Glutamatergic neuron (in vitro differentiated cells): ENCODE data around the gene COG2. TPM values are rescaled to one million over a fixed set of nuclear protein-coding genes. Genes with fewer than 3 reads are reported as not detected.
"Not testable (repeated sequence)": the region's sequence is repeated elsewhere in the genome, so short reads cannot be mapped to it uniquely, and the experiment has no call there.

Source experiments
- DNase-seq: peaks from one replicate; pipeline ENCODE4 v3.0.0; 2022
- H3K27ac Mint-ChIP-seq: one replicate; pipeline ENCODE4 v1.8.0; 2020; ENCODE audit warnings: mild to moderate bottlenecking, mixed read lengths, inconsistent platforms; ENCODE audit not compliant: unreplicated experiment
- H3K27me3 Mint-ChIP-seq: one replicate; pipeline ENCODE4 v1.8.0; 2020; ENCODE audit warnings: mild to moderate bottlenecking, moderate library complexity, mixed read lengths, inconsistent platforms; ENCODE audit not compliant: unreplicated experiment
- H3K36me3 Mint-ChIP-seq: one replicate; pipeline ENCODE4 v1.8.0; 2020; ENCODE audit warnings: mild to moderate bottlenecking, mixed read lengths, inconsistent platforms; ENCODE audit not compliant: unreplicated experiment
- H3K4me1 Mint-ChIP-seq: one replicate; pipeline ENCODE4 v1.8.0; 2020; ENCODE audit warnings: mild to moderate bottlenecking, low read depth, mixed read lengths, inconsistent platforms; ENCODE audit not compliant: unreplicated experiment
- H3K4me3 Mint-ChIP-seq: one replicate; pipeline ENCODE4 v1.8.0; 2020; ENCODE audit warnings: mild to moderate bottlenecking, mixed read lengths, inconsistent platforms; ENCODE audit not compliant: unreplicated experiment
- H3K9me3 Mint-ChIP-seq: one replicate; pipeline ENCODE4 v1.8.0; 2020; ENCODE audit warnings: mild to moderate bottlenecking, moderate library complexity, mixed read lengths, inconsistent platforms; ENCODE audit not compliant: unreplicated experiment
- CTCF ChIP-seq: fragments of 200-600 bp; sonication (generic); IDR thresholded peaks from one replicate; pipeline ENCODE4 v1.5.0; 2021; ENCODE audit not compliant: partially characterized antibody, unreplicated experiment
- total RNA-seq: library from RNA; stranded (reverse); fragmentation: NEBNext Ultra II Directional; extraction: Animal tissue kit (Norgen Biotek cat#: 25700); gene quantifications from one replicate; pipeline ENCODE4 v1.2.1, GENCODE V29; 2021; ENCODE audit not compliant: unreplicated experiment

The COG2 gene
- total RNA-seq, 1 donor from 2014 or later: 29.0 TPM

DNA sequence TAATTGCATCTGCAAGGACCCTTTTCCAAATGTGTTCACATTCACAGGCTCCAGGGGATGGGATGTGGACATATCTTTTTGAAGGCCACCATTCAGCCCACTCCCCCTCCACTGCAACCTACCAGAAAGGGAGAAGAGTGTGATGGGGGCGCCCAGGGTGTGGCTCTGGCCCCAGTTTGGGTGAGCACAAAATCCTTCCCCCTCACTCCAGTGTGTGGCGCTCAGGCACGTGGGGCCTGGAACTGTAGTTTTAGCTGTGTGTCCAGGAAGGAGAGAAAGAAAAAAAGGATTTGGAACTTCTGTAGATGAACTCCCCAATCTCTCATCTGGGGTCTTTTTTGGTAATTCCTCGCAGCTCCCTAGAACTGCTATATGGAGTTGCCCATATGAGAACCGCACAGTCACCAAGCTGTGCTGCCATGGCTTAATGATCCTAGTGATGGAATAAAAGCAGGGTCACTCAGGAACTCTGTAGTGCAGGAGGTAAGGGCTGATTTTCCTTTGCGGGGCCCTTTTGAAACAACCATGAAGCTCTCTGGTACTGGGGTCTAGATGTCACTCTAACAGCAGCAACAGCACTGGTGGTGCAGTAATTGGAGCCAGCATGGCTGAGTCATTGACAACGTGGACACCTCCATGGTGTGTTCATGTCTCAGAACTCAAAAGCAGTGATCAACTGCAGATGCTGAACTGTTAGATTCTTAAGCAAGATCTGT lies 54.6 kb downstream of the COG2 start:
- Mint-ChIP-seq H3K27me3 (peaks cover 4% of the 10 kb centered on the region), H3K9me3 (peaks cover 4% of the 10 kb centered on the region), H3K4me3 (no peak overlapping the region), H3K4me1 (peaks cover 3% of the 10 kb centered on the region), H3K36me3 (no peaks in the 10 kb centered on the region), H3K27ac (no peak overlapping the region)
- no peak for DNase-seq
- no peak for TF ChIP-seq CTCF

- TF ChIP-seq CTCF: no peak
- Mint-ChIP-seq H3K27me3 (peaks cover 4% of the 10 kb centered on the region), H3K4me1 (peaks cover 8% of the 10 kb centered on the region), H3K9me3 (peaks cover 4% of the 10 kb centered on the region), H3K4me3 (no peak overlapping the region), H3K36me3 (no peaks in the 10 kb centered on the region), H3K27ac (no peak overlapping the region)
- DNase-seq: no peak
Measured at GRCh38 chr1:230698130-230698529, 55.8 kb downstream of the COG2 start.

GRCh38 chr1:230698964-230699363 lies 56.7 kb downstream of the COG2 start:
- not testable (repeated sequence) for H3K27me3 Mint-ChIP-seq, H3K36me3 Mint-ChIP-seq, DNase-seq, H3K27ac Mint-ChIP-seq, H3K4me3 Mint-ChIP-seq, H3K4me1 Mint-ChIP-seq, H3K9me3 Mint-ChIP-seq

GRCh38 chr1:230699716-230700115 lies 57.4 kb downstream of the COG2 start:
- H3K4me3 Mint-ChIP-seq: no peak overlapping the region
- TF ChIP-seq CTCF: no peak
- H3K27me3 Mint-ChIP-seq: peaks cover under 1% of the 10 kb centered on the region
- DNase-seq: no peak
- peaks cover 8% of the 10 kb centered on the region for H3K4me1 Mint-ChIP-seq
- peaks cover 2% of the 10 kb centered on the region for H3K9me3 Mint-ChIP-seq
- peaks cover under 1% of the 10 kb centered on the region for H3K36me3 Mint-ChIP-seq
- no peak overlapping the region for H3K27ac Mint-ChIP-seq

DNA sequence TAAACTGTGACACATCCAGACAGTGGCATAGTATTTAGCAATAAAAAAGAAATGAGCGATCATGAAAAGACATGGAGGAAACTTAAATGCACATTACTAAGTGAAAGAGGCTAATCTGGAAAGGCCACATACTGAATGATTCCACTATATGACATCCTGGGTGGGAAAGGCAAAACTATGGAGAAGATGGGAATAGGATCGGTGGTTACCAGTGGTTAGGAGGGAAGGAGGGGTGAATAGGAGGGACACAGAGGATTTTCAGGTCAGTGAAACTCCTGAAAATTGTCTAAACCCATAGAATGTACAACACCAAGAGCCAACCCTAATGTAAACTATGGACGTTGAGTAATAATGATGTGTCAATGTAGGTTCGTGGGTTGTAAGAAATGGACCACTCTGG lies 57.9 kb downstream of the COG2 start:
- peaks cover 8% of the 10 kb centered on the region for H3K4me1 Mint-ChIP-seq
- no peak for TF ChIP-seq CTCF
- H3K9me3 Mint-ChIP-seq: peaks cover 2% of the 10 kb centered on the region
- H3K27me3 Mint-ChIP-seq: no peaks in the 10 kb centered on the region
- H3K27ac Mint-ChIP-seq: no peak overlapping the region
- peaks cover 5% of the 10 kb centered on the region for H3K36me3 Mint-ChIP-seq
- H3K4me3 Mint-ChIP-seq: no peak overlapping the region
- no peak for DNase-seq
